GM23338 (cell line): Measurements from ENCODE around the gene OR51B2. TPM values are rescaled to one million over a fixed set of nuclear protein-coding genes. Genes with fewer than 3 reads are reported as not detected.
"Not testable (repeated sequence)": the region's sequence is repeated elsewhere in the genome, so short reads cannot be mapped to it uniquely, and the experiment has no call there.

Experiments
- ATAC-seq: fragments of 200-7000 bp; cut with Tn5 transposase; 3 replicates; pipeline ENCODE4 v1.9.1; 2020
- DNase-seq: peaks from one replicate; pipeline ENCODE4 v3.0.0-alpha.2; 2015; ENCODE audit warnings: low spot score
- H2AFZ ChIP-seq: fragments of 200-600 bp; sonication (generic); 2 replicates; pipeline ENCODE4 v1.8.0; 2016; ENCODE audit warnings: antibody characterized with exemption, mild to moderate bottlenecking, moderate library complexity
- H3F3A ChIP-seq: fragments of 200-600 bp; sonication (generic); replicated peaks from 2 replicates; pipeline ENCODE4 v1.8.0; 2017; ENCODE audit warnings: antibody characterized with exemption, mixed run types, low read depth
- H3K27ac ChIP-seq: fragments of 200-600 bp; sonication (generic); 2 replicates; pipeline ENCODE4 v1.6.1; 2016; ENCODE audit warnings: low read depth
- H3K27me3 ChIP-seq: fragments of 200-600 bp; sonication (generic); 2 replicates; pipeline ENCODE4 v1.8.0; 2016; ENCODE audit warnings: mild to moderate bottlenecking, mixed run types, moderate library complexity; ENCODE audit not compliant: insufficient read depth
- H3K36me3 ChIP-seq: fragments of 200-600 bp; sonication (generic); 2 replicates; pipeline ENCODE4 v1.8.0; 2016; ENCODE audit warnings: mild to moderate bottlenecking; ENCODE audit not compliant: insufficient read depth
- H3K4me1 ChIP-seq: fragments of 200-600 bp; sonication (generic); 2 replicates; pipeline ENCODE4 v1.8.0; 2016; ENCODE audit warnings: mild to moderate bottlenecking, moderate library complexity; ENCODE audit not compliant: insufficient read depth
- H3K4me2 ChIP-seq: fragments of 200-600 bp; sonication (generic); 2 replicates; pipeline ENCODE4 v1.7.1; 2017; ENCODE audit warnings: mixed run types
- H3K4me3 ChIP-seq: fragments of 200-600 bp; sonication (generic); 2 replicates; pipeline ENCODE4 v1.6.1; 2016; ENCODE audit warnings: mixed run types
- H3K79me2 ChIP-seq: fragments of 200-600 bp; sonication (generic); replicated peaks from 2 replicates; pipeline ENCODE4 v1.8.0; 2017; ENCODE audit warnings: mild to moderate bottlenecking; ENCODE audit not compliant: insufficient read depth
- H3K9me2 ChIP-seq: fragments of 200-600 bp; sonication (generic); 2 replicates; pipeline ENCODE4 v1.8.0; 2017; ENCODE audit not compliant: insufficient read depth
- H4K20me1 ChIP-seq: fragments of 200-600 bp; sonication (generic); replicated peaks from 2 replicates; pipeline ENCODE4 v1.8.0; 2017; ENCODE audit warnings: mild to moderate bottlenecking; ENCODE audit not compliant: insufficient read depth
- H3K27ac Mint-ChIP-seq: 2 replicates; pipeline ENCODE4 v1.8.0; 2020; ENCODE audit warnings: inconsistent platforms, mild to moderate bottlenecking, moderate library complexity, mixed read lengths
- H3K27me3 Mint-ChIP-seq: 3 replicates; pipeline ENCODE4 v1.8.0; 2022; ENCODE audit warnings: low read depth, mild to moderate bottlenecking, moderate library complexity, mixed read lengths, inconsistent platforms; ENCODE audit not compliant: insufficient read depth, poor library complexity
- H3K36me3 Mint-ChIP-seq: 3 replicates; pipeline ENCODE4 v1.8.0; 2021; ENCODE audit warnings: low read depth, mild to moderate bottlenecking, inconsistent platforms, moderate library complexity, mixed read lengths
- H3K4me1 Mint-ChIP-seq: 3 replicates; pipeline ENCODE4 v1.8.0; 2020; ENCODE audit warnings: mild to moderate bottlenecking, inconsistent platforms, mixed read lengths
- H3K4me3 Mint-ChIP-seq: 3 replicates; pipeline ENCODE4 v1.8.0; 2021; ENCODE audit warnings: moderate library complexity, mild to moderate bottlenecking, inconsistent platforms, mixed read lengths
- H3K9me3 Mint-ChIP-seq: 3 replicates; pipeline ENCODE4 v1.8.0; 2020; ENCODE audit warnings: moderate library complexity, mild to moderate bottlenecking, inconsistent platforms, mixed read lengths
- ETS1 ChIP-seq: IDR thresholded peaks from 2 replicates; pipeline ENCODE4 v1.6.1; 2016; ENCODE audit warnings: antibody characterized with exemption
- EZH2 ChIP-seq: fragments of 200-600 bp; sonication (generic); IDR thresholded peaks from one replicate; pipeline ENCODE4 v1.8.0; 2017; ENCODE audit warnings: antibody characterized with exemption, mild to moderate bottlenecking, low read depth; ENCODE audit not compliant: unreplicated experiment
- EZH2phosphoT487 ChIP-seq: fragments of 200-600 bp; sonication (generic); IDR thresholded peaks from one replicate; pipeline ENCODE4 v1.8.1; 2018; ENCODE audit warnings: antibody characterized with exemption; ENCODE audit not compliant: unreplicated experiment
- NANOG ChIP-seq: IDR thresholded peaks from 2 replicates; pipeline ENCODE4 v1.6.1; 2016; ENCODE audit warnings: antibody characterized with exemption, borderline replicate concordance
- ZNF114 ChIP-seq: fragments of 250-450 bp; sonication (Bioruptor Pico); IDR thresholded peaks from 2 replicates; pipeline ENCODE4 v1.5.0; 2020; ENCODE audit warnings: mild to moderate bottlenecking, moderate library complexity
- ZNF331 ChIP-seq: fragments of 250-450 bp; sonication (Bioruptor Pico); IDR thresholded peaks from 2 replicates; pipeline ENCODE4 v1.5.0; 2020; ENCODE audit warnings: low read depth, mild to moderate bottlenecking, moderate library complexity
- ZNF462 ChIP-seq: fragments of 250-450 bp; sonication (Bioruptor Pico); IDR thresholded peaks from 2 replicates; pipeline ENCODE4 v1.5.0; 2020; ENCODE audit warnings: mild to moderate bottlenecking, moderate library complexity
- polyA plus RNA-seq: library from polyadenylated mRNA; unstranded; fragments of >200 nt; fragmentation: Nextera tagmentation; extraction: Ambion mirVana; gene quantifications from 2 replicates; pipeline ENCODE4 v1.2.1, GENCODE V29; 2016
- total RNA-seq: library from RNA; depleted of rRNA; stranded (reverse); fragments of >200 nt; shearing (Covaris generic); gene quantifications from 2 replicates; pipeline ENCODE4 v1.2.3, GENCODE V29; 2014

OR51B2 gene
- total and polyA plus RNA-seq, 2 experiments from 2014 or later: not detected

- Histone ChIP-seq H3K27ac (no peak overlapping the region), H3K36me3 (no peaks in the 10 kb centered on the region), H3K79me2 (no peaks in the 10 kb centered on the region), H3K4me2 (no peak overlapping the region), H4K20me1 (no peaks in the 10 kb centered on the region), H3F3A (no peaks in the 10 kb centered on the region), H3K4me1 (no peaks in the 10 kb centered on the region), H3K9me2 (no peaks in the 10 kb centered on the region), H3K4me3 (no peak overlapping the region), H2AFZ (no peak overlapping the region), H3K27me3 (no peaks in the 10 kb centered on the region)
- TF ChIP-seq ZNF331 (CRISPR knock-in tag) (no peak), EZH2phosphoT487 (no peak), EZH2 (no peak), ZNF462 (no peak), ETS1 (no peak), NANOG (no peak), ZNF114 (CRISPR knock-in tag) (no peak)
- DNase-seq (no peak), ATAC-seq (no peak)
- H3K36me3 Mint-ChIP-seq: no peaks in the 10 kb centered on the region
- H3K4me1 Mint-ChIP-seq: no peaks in the 10 kb centered on the region; the same call in 2 of the 3 replicates
- H3K27ac Mint-ChIP-seq: no peak overlapping the region
- no peaks in the 10 kb centered on the region for H3K27me3 Mint-ChIP-seq
- H3K4me3 Mint-ChIP-seq: no peak overlapping the region
- H3K9me3 Mint-ChIP-seq: peaks cover 4% of the 10 kb centered on the region; the same call in 1 of the 3 replicates
Observed at GRCh38 chr11:5362017-5362625, 38.0 kb upstream of the OR51B2 start.

GRCh38 chr11:5356031-5356430 is 31.9 kb upstream of the OR51B2 start:
- not testable (repeated sequence) for H2AFZ ChIP-seq, H3K4me3 Mint-ChIP-seq, H3K27me3 ChIP-seq, H3K4me1 ChIP-seq, ATAC-seq, H3K27me3 Mint-ChIP-seq, H4K20me1 ChIP-seq, DNase-seq, H3K27ac ChIP-seq, H3K9me3 Mint-ChIP-seq, H3K4me3 ChIP-seq, H3K79me2 ChIP-seq, H3K4me2 ChIP-seq, H3F3A ChIP-seq, H3K27ac Mint-ChIP-seq, H3K9me2 ChIP-seq, H3K36me3 ChIP-seq, H3K36me3 Mint-ChIP-seq, H3K4me1 Mint-ChIP-seq
